HCT116 (cell line): ENCODE measurements around the gene DRAP1. TPM values are rescaled to one million over a fixed set of nuclear protein-coding genes. Genes with fewer than 3 reads are reported as not detected.

Source experiments
- ATAC-seq: fragments of 200-7000 bp; cut with Tn5 transposase; 2 replicates; pipeline ENCODE4 v1.9.1; 2020; ENCODE audit warnings: mild to moderate bottlenecking, moderate library complexity
- BruUV-seq: library from RNA; stranded (reverse); fragments of 400-500 nt; replicated peaks from 2 replicates; lab custom pipeline; 2021; lab: Mats Ljungman, UMichigan
- CTCF ChIA-PET: fragments of 300-600 bp; sonication (Branson Sonifier 250); formaldehyde crosslinking; loops from one replicate; lab custom pipeline; 2021; ENCODE audit warnings: antibody characterized with exemption; lab: Charles Lee
- POLR2A ChIA-PET: fragments of 300-600, 350-600 bp; sonication (Branson Sonifier 250); formaldehyde crosslinking; loops from one replicate; lab custom pipeline; 2021; ENCODE audit warnings: antibody characterized with exemption; lab: Charles Lee
- RAD21 ChIA-PET, 2 experiments: fragments of 300-600 bp; sonication (Branson Sonifier 250); formaldehyde crosslinking; loops; one replicate each; lab custom pipeline; 2023; ENCODE audit warnings: low total read pairs in 2 of 2; ENCODE audit not compliant: uncharacterized antibody in 2 of 2, unreplicated experiment in 2 of 2, low non-redundant PET in 1 of 2; lab: Charles Lee
- DNase-seq: peaks from one replicate; pipeline ENCODE4 v3.0.0-alpha.2; 2010; ENCODE audit warnings: low read depth, low spot score
- H2AFZ ChIP-seq: fragments of 200-600 bp; shearing (Covaris generic), sonication (generic); 2 replicates; pipeline ENCODE4 v1.6.1; 2017; ENCODE audit warnings: low read depth, mixed run types, mixed read lengths, antibody characterized with exemption, low read length; ENCODE audit not compliant: poor library complexity, severe bottlenecking
- H3K27ac ChIP-seq: 2 replicates; pipeline ENCODE4 v1.5.1; 2012; ENCODE audit warnings: low read depth, low read length
- H3K27me3 ChIP-seq: fragments of 200-600 bp; sonication (generic); 2 replicates; pipeline ENCODE4 v1.6.1; 2016; ENCODE audit warnings: mixed run types, low read length, mixed read lengths; ENCODE audit not compliant: insufficient read depth
- H3K36me3 ChIP-seq, 2 experiments: fragments of 200-500 bp in 1 of 2; fragments of 200-600 bp in 1 of 2; sonication (Bioruptor generic) in 1 of 2; sonication (generic) in 1 of 2; 2 replicates each; pipeline versions ENCODE4 v1.5.1 to v1.6.1; 2014 to 2016; ENCODE audit warnings: low read length in 2 of 2, inconsistent platforms in 1 of 2, mixed read lengths in 1 of 2, mixed run types in 1 of 2; ENCODE audit not compliant: insufficient read depth in 2 of 2, control insufficient read depth in 1 of 2
- H3K4me1 ChIP-seq, 2 experiments: fragments of 200-600 bp in 1 of 2; sonication (generic) in 1 of 2; 2 replicates each; pipeline versions ENCODE4 v1.5.1 to v1.6.1; 2012 to 2017; ENCODE audit warnings: low read length in 2 of 2, inconsistent platforms in 1 of 2, mild to moderate bottlenecking in 1 of 2, mixed read lengths in 1 of 2, mixed run types in 1 of 2, moderate library complexity in 1 of 2; ENCODE audit not compliant: insufficient read depth in 2 of 2, control insufficient read depth in 1 of 2
- H3K4me2 ChIP-seq: fragments of 200-600 bp; sonication (generic); 2 replicates; pipeline ENCODE4 v1.6.1; 2017; ENCODE audit warnings: mixed run types, low read length, mixed read lengths
- H3K4me3 ChIP-seq, 2 experiments: fragments of 200-600 bp in 1 of 2; sonication (generic) in 1 of 2; replicated peaks in 1 of 2; 2 replicates each; pipeline ENCODE4 v1.5.1; 2011 to 2016; ENCODE audit warnings: low read length in 2 of 2, control low read depth in 1 of 2, low read depth in 1 of 2, mild to moderate bottlenecking in 1 of 2, mixed read lengths in 1 of 2, mixed run types in 1 of 2
- H3K79me2 ChIP-seq: fragments of 200-600 bp; sonication (generic); 2 replicates; pipeline ENCODE4 v1.6.1; 2017; ENCODE audit warnings: mild to moderate bottlenecking, mixed run types, low read length, moderate library complexity, mixed read lengths; ENCODE audit not compliant: insufficient read depth
- H3K9ac ChIP-seq: fragments of 200-600 bp; sonication (generic); 2 replicates; pipeline ENCODE4 v1.6.1; 2016; ENCODE audit warnings: low read length, mixed read lengths
- H3K9me2 ChIP-seq: fragments of 200-600 bp; sonication (generic), shearing (Covaris generic); 2 replicates; pipeline ENCODE4 v1.6.1; 2017; ENCODE audit warnings: mixed run types, mild to moderate bottlenecking, moderate library complexity; ENCODE audit not compliant: insufficient read depth
- H3K9me3 ChIP-seq, 2 experiments: fragments of 200-500 bp in 1 of 2; fragments of 200-600 bp in 1 of 2; sonication (Bioruptor generic) in 1 of 2; sonication (generic) in 1 of 2; 2 replicates each; pipeline ENCODE4 v1.6.1; 2014 to 2017; ENCODE audit warnings: low read length in 2 of 2, mixed read lengths in 2 of 2, inconsistent platforms in 1 of 2, low read depth in 1 of 2, mild to moderate bottlenecking in 1 of 2, mixed run types in 1 of 2, moderate library complexity in 1 of 2; ENCODE audit not compliant: control insufficient read depth in 1 of 2, insufficient read depth in 1 of 2
- H4K20me1 ChIP-seq: fragments of 200-600 bp; sonication (generic), shearing (Covaris generic); 2 replicates; pipeline ENCODE4 v1.6.1; 2017; ENCODE audit warnings: mixed run types, mild to moderate bottlenecking, moderate library complexity; ENCODE audit not compliant: insufficient read depth
- EGR1 ChIP-seq: IDR thresholded peaks from 2 replicates; pipeline ENCODE4 v1.6.1; 2012; ENCODE audit warnings: low read depth
- ELF1 ChIP-seq: IDR thresholded peaks from 2 replicates; pipeline ENCODE4 v1.6.1; 2012; ENCODE audit warnings: low read depth, borderline replicate concordance
- EZH2phosphoT487 ChIP-seq: fragments of 200-600 bp; IDR thresholded peaks from 2 replicates; pipeline ENCODE4 v1.6.1; 2018; ENCODE audit warnings: antibody characterized with exemption, borderline replicate concordance
- TCF7L2 ChIP-seq: IDR thresholded peaks from 2 replicates; pipeline ENCODE4 v1.7.0; 2011; ENCODE audit warnings: borderline replicate concordance, inconsistent platforms; ENCODE audit not compliant: insufficient read depth, insufficient read length; ENCODE audit errors: extremely low read depth
- ZBTB33 ChIP-seq: IDR thresholded peaks from 2 replicates; pipeline ENCODE4 v1.6.1; 2011; ENCODE audit warnings: mild to moderate bottlenecking, low read length, moderate library complexity; ENCODE audit not compliant: insufficient replicate concordance; ENCODE audit errors: extremely low read depth
- ZFX ChIP-seq: fragments of 450-650 bp; IDR thresholded peaks from 2 replicates; pipeline ENCODE4 v1.6.1; 2017
- intact Hi-C: fragments of 100-400 bp; cut with micrococcal nuclease; formaldehyde crosslinking; loops from 2 replicates; pipeline ENCODE4 v1.10.0; 2022
- total RNA-seq: library from RNA; stranded (reverse); gene quantifications from one replicate; pipeline ENCODE4 v1.2.1, GENCODE V29; 2021; ENCODE audit not compliant: unreplicated experiment
- TF ChIP-seq, protein P1 (sequence below): IDR thresholded peaks from 2 replicates; pipeline ENCODE4 v1.6.1; 2012

Gene DRAP1
- total RNA-seq, 1 experiment from 2014 or later = 158 TPM

- H3K4me1 ChIP-seq = peaks cover 10 to 13% of the 10 kb centered on the region in 2 experiments; a peak in 3 of 4 replicates
- intact Hi-C loops = loop anchor here (5.0 kb wide), 1 partner anchor 158 kb away; the partner anchor contains the start of gene KAT5
- RAD21 ChIA-PET = no interaction called here
- TF ChIP-seq, protein P1, sequence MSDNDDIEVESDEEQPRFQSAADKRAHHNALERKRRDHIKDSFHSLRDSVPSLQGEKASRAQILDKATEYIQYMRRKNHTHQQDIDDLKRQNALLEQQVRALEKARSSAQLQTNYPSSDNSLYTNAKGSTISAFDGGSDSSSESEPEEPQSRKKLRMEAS = no peak
- TF ChIP-seq ZBTB33 = no peak
- TF ChIP-seq EGR1 = no peak
- no peak for TF ChIP-seq EZH2phosphoT487
- no peak for TF ChIP-seq ELF1
- no peak for TF ChIP-seq ZFX
- no peak for TF ChIP-seq TCF7L2
- TF ChIP-seq, all 23 proteins: peak for 0
- DNase-seq (no peak), ATAC-seq (no peak)
- no TSS peak for BruUV-seq
- CTCF ChIA-PET = interaction anchor here (1.9 to 2.1 kb wide), 2 partner anchors 10 to 11 kb away, joined by 12 to 15 read pairs; partner anchors contain the start of gene MUS81
- no peak overlapping the region for H3K4me2 ChIP-seq
- no peaks in the 10 kb centered on the region for H3K9me3 ChIP-seq
- no peak overlapping the region for H3K27ac ChIP-seq
- H3K27me3 ChIP-seq = no peaks in the 10 kb centered on the region
- H3K36me3 ChIP-seq = peaks cover under 1 to 2% of the 10 kb centered on the region in 2 experiments; a peak in 3 of 4 replicates
- H3K4me3 ChIP-seq = no peak overlapping the region
- no peaks in the 10 kb centered on the region for H3K9me2 ChIP-seq
- H3K79me2 ChIP-seq = no peaks in the 10 kb centered on the region
- H2AFZ ChIP-seq = no peak overlapping the region
- H3K9ac ChIP-seq = no peak overlapping the region
- H4K20me1 ChIP-seq = no peaks in the 10 kb centered on the region
- POLR2A ChIA-PET = interaction anchor here (1.5 to 4.8 kb wide), 2 partner anchors 10 to 17 kb away, joined by 4 to 36 read pairs; partner anchors contain the start of genes CFL1 and MUS81
Observed at GRCh38 chr11:65870307-65870658, 48.9 kb upstream of the DRAP1 start.
